Trophoblast cell (in vitro differentiated cells and primary cell): ENCODE measurements around the gene SLFN12L.
"Not testable (repeated sequence)": the region's sequence is repeated elsewhere in the genome, so short reads cannot be mapped to it uniquely, and the experiment has no call there.

Experiments used
- DNase-seq, 2 donors: peaks; one replicate each; pipeline ENCODE4 v3.0.0-alpha.2; 2016
- H2AFZ ChIP-seq: 2 replicates; pipeline ENCODE4 v1.6.1; 2013; ENCODE audit warnings: low read length, moderate library complexity, mild to moderate bottlenecking; ENCODE audit not compliant: insufficient read depth, poor library complexity
- H2AK5ac ChIP-seq: 2 replicates; pipeline ENCODE4 v1.6.1; 2013; ENCODE audit warnings: mild to moderate bottlenecking, low read length
- H2BK120ac ChIP-seq: 2 replicates; pipeline ENCODE4 v1.6.1; 2013; ENCODE audit warnings: low read length, mild to moderate bottlenecking, moderate library complexity; ENCODE audit not compliant: insufficient read depth, poor library complexity
- H2BK12ac ChIP-seq: 2 replicates; pipeline ENCODE4 v1.6.1; 2013; ENCODE audit warnings: mild to moderate bottlenecking, low read length, moderate library complexity
- H2BK5ac ChIP-seq: 2 replicates; pipeline ENCODE4 v1.6.1; 2013; ENCODE audit warnings: low read length, low read depth, moderate library complexity, mild to moderate bottlenecking; ENCODE audit not compliant: poor library complexity
- H3K14ac ChIP-seq: 2 replicates; pipeline ENCODE4 v1.6.1; 2013; ENCODE audit warnings: mild to moderate bottlenecking, low read length
- H3K18ac ChIP-seq: 2 replicates; pipeline ENCODE4 v1.6.1; 2013; ENCODE audit warnings: mild to moderate bottlenecking, low read length
- H3K23ac ChIP-seq: 2 replicates; pipeline ENCODE4 v1.6.1; 2013; ENCODE audit warnings: low read length
- H3K27ac ChIP-seq: 2 replicates; pipeline ENCODE4 v1.5.1; 2013; ENCODE audit warnings: low read depth, mild to moderate bottlenecking, inconsistent platforms, low read length, moderate library complexity
- H3K27me3 ChIP-seq: 2 replicates; pipeline ENCODE4 v1.6.1; 2013; ENCODE audit warnings: inconsistent platforms, mild to moderate bottlenecking, low read length, moderate library complexity; ENCODE audit not compliant: insufficient read depth
- H3K36me3 ChIP-seq, 2 experiments: 1 replicate in 1 of 2; 2 replicates in 1 of 2; pipeline ENCODE4 v1.6.1; 2013; ENCODE audit warnings: low read length in 2 of 2, mild to moderate bottlenecking in 2 of 2, moderate library complexity in 1 of 2; ENCODE audit not compliant: insufficient read depth in 2 of 2, control insufficient read depth in 1 of 2
- H3K4ac ChIP-seq: 2 replicates; pipeline ENCODE4 v1.6.1; 2013; ENCODE audit warnings: low read depth, mild to moderate bottlenecking, low read length, moderate library complexity
- H3K4me1 ChIP-seq, 2 experiments: 1 replicate in 1 of 2; 2 replicates in 1 of 2; pipeline ENCODE4 v1.6.1; 2013; ENCODE audit warnings: low read length in 2 of 2, mild to moderate bottlenecking in 2 of 2, moderate library complexity in 1 of 2; ENCODE audit not compliant: insufficient read depth in 2 of 2, control insufficient read depth in 1 of 2
- H3K4me2 ChIP-seq: 2 replicates; pipeline ENCODE4 v1.6.1; 2013; ENCODE audit warnings: inconsistent platforms, mild to moderate bottlenecking, low read length, moderate library complexity
- H3K4me3 ChIP-seq: 2 replicates; pipeline ENCODE4 v1.5.1; 2013; ENCODE audit warnings: mild to moderate bottlenecking, low read depth, low read length, inconsistent platforms
- H3K79me1 ChIP-seq: one replicate; pipeline ENCODE4 v1.6.1; 2013; ENCODE audit warnings: low read length
- H3K79me2 ChIP-seq: 2 replicates; pipeline ENCODE4 v1.6.1; 2013; ENCODE audit warnings: low read length, mild to moderate bottlenecking; ENCODE audit not compliant: control insufficient read depth, insufficient read depth, poor library complexity
- H3K9ac ChIP-seq: 2 replicates; pipeline ENCODE4 v1.6.1; 2013; ENCODE audit warnings: mild to moderate bottlenecking, low read length
- H3K9me3 ChIP-seq: 2 replicates; pipeline ENCODE4 v1.6.1; 2013; ENCODE audit warnings: low read depth, mild to moderate bottlenecking, control low read depth, inconsistent platforms, low read length; ENCODE audit not compliant: insufficient read depth
- H4K12ac ChIP-seq: 2 replicates; pipeline ENCODE4 v1.6.1; 2013; ENCODE audit warnings: low read depth, mild to moderate bottlenecking, low read length, moderate library complexity
- H4K8ac ChIP-seq: 2 replicates; pipeline ENCODE4 v1.6.1; 2013; ENCODE audit warnings: low read depth, mild to moderate bottlenecking, low read length, moderate library complexity
- H4K91ac ChIP-seq: one replicate; pipeline ENCODE4 v1.6.1; 2013; ENCODE audit warnings: low read depth, mild to moderate bottlenecking, low read length, moderate library complexity
- WGBS: extraction: QIAGEN DNeasy Blood & Tissue Kit; methylation state at CpG from one replicate; pipeline ENCODE4 v1.1.7; 2013; ENCODE audit warnings: missing lambda C conversion rate; ENCODE audit not compliant: insufficient read length, insufficient coverage; ENCODE audit errors: extremely low coverage; 5-methylcytosine and 5-hydroxymethylcytosine counted together

SLFN12L gene

DNA sequence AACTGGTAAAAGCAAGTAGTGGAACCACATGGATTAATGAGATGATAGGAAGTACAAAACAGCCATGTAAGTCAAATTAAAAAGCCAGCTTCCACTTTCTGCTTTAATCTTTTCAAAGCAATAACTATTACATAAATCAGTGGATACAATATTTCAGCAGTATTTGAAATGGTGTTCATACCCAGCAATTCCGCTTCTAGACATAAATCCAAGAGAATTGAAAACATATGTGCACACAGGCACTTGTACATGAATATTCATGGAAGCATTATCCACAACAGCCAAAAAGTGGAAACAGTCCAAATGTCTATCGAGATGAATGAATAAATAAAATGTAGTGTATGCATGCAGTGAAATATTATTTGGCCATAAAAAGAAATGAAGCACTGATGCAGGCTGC, 27.4 kb downstream of the SLFN12L start:
- H3K4me3 ChIP-seq: no peak overlapping the region
- no peak for DNase-seq
- H3K79me1 ChIP-seq: no peaks in the 10 kb centered on the region
- no peaks in the 10 kb centered on the region for H3K79me2 ChIP-seq
- no peak overlapping the region for H2BK5ac ChIP-seq
- H4K91ac ChIP-seq: no peak overlapping the region
- H4K12ac ChIP-seq: no peak overlapping the region
- H2AFZ ChIP-seq: no peak overlapping the region
- no peak overlapping the region for H2AK5ac ChIP-seq
- H3K14ac ChIP-seq: no peak overlapping the region
- no CpG with 5 or more reads among the region's 2 CpGs for WGBS
- no peak overlapping the region for H2BK12ac ChIP-seq
- H3K4me2 ChIP-seq: no peak overlapping the region
- no peaks in the 10 kb centered on the region for H3K36me3 ChIP-seq
- no peaks in the 10 kb centered on the region for H3K4me1 ChIP-seq
- no peak overlapping the region for H2BK120ac ChIP-seq
- no peaks in the 10 kb centered on the region for H3K9me3 ChIP-seq
- no peak overlapping the region for H3K27ac ChIP-seq
- H3K23ac ChIP-seq: no peak overlapping the region
- H3K4ac ChIP-seq: no peak overlapping the region
- no peak overlapping the region for H3K9ac ChIP-seq
- no peak overlapping the region for H3K18ac ChIP-seq
- no peak overlapping the region for H4K8ac ChIP-seq
- no peaks in the 10 kb centered on the region for H3K27me3 ChIP-seq

DNA sequence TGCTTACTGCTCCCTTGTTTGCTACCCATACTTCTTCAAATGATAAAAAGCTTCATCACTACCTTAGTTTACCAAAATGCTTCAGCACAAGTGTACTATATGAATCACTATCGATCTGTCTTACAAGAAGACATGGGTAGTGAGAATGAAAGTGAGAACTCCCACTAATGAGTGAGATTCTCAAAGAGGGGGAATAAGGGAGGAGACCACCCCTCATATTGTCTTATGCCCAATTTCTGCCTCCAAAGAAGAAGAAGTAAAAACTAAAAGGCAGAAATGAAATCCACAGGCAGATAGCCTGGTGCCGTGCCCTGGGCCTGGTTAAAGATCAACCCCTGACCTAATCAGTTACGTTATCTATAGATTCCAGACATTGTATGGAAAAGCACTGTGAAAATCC, 29.8 kb downstream of the SLFN12L start:
- not testable (repeated sequence) for H2BK5ac ChIP-seq, H4K12ac ChIP-seq, H3K79me2 ChIP-seq, H3K23ac ChIP-seq, H3K18ac ChIP-seq, H4K8ac ChIP-seq, H2BK120ac ChIP-seq, H3K27me3 ChIP-seq, H3K4ac ChIP-seq, H2AK5ac ChIP-seq, H2BK12ac ChIP-seq, H3K27ac ChIP-seq, DNase-seq, H3K14ac ChIP-seq, H3K4me1 ChIP-seq, H3K9me3 ChIP-seq, H3K36me3 ChIP-seq, H4K91ac ChIP-seq, H3K4me3 ChIP-seq, H3K4me2 ChIP-seq, H3K9ac ChIP-seq, H3K79me1 ChIP-seq, H2AFZ ChIP-seq
- WGBS: no CpG with 5 or more reads among the region's 3 CpGs

DNA sequence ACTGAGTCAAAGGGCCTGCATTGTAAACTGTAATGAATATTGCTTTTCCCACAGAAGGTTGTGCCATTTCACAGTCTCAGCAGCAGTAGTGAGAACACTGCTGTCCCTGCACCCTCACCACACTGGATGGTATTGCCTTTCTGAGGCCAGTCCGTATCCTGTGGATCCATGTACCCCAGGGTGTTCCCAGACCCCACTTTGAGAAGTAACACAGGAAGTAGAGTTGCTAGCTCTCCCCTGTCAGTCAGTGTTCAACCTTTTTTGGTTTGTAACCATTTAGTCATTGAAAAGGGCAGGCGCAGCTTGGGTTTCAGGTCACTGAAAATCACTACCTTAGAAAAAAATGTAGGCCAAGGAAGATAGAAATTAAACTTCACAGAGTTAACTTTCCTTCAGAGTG, 37.9 kb downstream of the SLFN12L start:
- Histone ChIP-seq H2AFZ (no peak overlapping the region), H3K4me3 (peak overlapping the region; percentile 42), H3K9ac (no peak overlapping the region), H2AK5ac (no peak overlapping the region), H3K9me3 (peaks cover 11% of the 10 kb centered on the region), H2BK5ac (no peak overlapping the region), H3K27ac (no peak overlapping the region), H3K79me1 (no peaks in the 10 kb centered on the region), H4K12ac (no peak overlapping the region), H3K79me2 (no peaks in the 10 kb centered on the region), H4K91ac (no peak overlapping the region), H3K27me3 (peaks cover 45% of the 10 kb centered on the region), H4K8ac (no peak overlapping the region), H3K4me1 (no peaks in the 10 kb centered on the region), H2BK120ac (no peak overlapping the region), H3K23ac (no peak overlapping the region), H3K4me2 (no peak overlapping the region), H3K4ac (no peak overlapping the region), H2BK12ac (no peak overlapping the region), H3K36me3 (no peaks in the 10 kb centered on the region), H3K14ac (no peak overlapping the region), H3K18ac (no peak overlapping the region)
- DNase-seq: no peak
- WGBS: no CpG with 5 or more reads among the region's 2 CpGs

DNA sequence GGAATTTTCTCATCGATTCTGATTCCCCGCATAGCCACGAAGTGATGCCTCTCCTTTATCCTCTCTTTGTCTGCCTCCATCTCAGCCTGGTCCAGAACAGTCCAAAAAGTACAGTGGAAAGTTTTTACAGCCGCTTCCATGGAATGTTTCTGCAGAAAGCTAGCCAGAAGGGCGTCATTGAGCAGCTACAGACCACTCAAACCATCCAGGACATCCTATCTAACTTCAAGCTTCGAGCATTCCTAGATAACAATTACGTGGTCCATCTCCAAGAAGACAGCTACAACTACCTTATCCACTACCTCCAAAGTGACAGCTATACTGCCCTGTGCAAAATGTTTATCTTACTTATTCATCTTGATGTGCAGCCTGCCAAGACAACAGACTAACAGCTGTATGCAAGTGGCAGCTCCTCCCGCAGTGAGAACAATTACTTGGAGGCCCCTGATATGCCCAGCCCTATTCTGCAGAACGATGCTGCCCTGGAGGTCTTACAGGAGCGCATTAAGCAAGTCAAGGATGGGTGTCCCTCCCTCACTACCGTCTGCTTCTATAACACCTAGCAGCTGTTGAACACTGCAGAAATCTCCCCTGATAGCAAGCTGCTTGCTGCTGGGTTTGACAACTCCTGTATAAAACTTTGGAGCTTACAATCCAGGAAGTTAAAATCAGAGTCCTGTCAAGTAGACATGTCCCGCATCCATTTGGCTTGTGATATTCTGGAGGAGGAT, 38.9 kb downstream of the SLFN12L start:
- Histone ChIP-seq H3K4me2 (no peak overlapping the region), H3K18ac (no peak overlapping the region), H3K9me3 (peaks cover 11% of the 10 kb centered on the region), H2AFZ (no peak overlapping the region), H4K12ac (no peak overlapping the region), H3K9ac (peak overlapping the region; percentile 49), H3K79me1 (no peaks in the 10 kb centered on the region), H2AK5ac (no peak overlapping the region), H3K27me3 (peaks cover 48% of the 10 kb centered on the region), H2BK120ac (no peak overlapping the region), H3K14ac (no peak overlapping the region), H3K4me1 (no peaks in the 10 kb centered on the region), H3K4ac (no peak overlapping the region), H3K36me3 (no peaks in the 10 kb centered on the region), H2BK5ac (no peak overlapping the region), H4K91ac (no peak overlapping the region), H4K8ac (no peak overlapping the region), H2BK12ac (no peak overlapping the region), H3K27ac (no peak overlapping the region), H3K23ac (peak overlapping the region; percentile 10), H3K4me3 (no peak overlapping the region), H3K79me2 (no peaks in the 10 kb centered on the region)
- DNase-seq: no peak
- WGBS: no CpG with 5 or more reads among the region's 12 CpGs
